Endothelial cell of umbilical vein (primary cell): ENCODE results near the gene KLF3. TPM values are rescaled to one million over a fixed set of nuclear protein-coding genes. Genes with fewer than 3 reads are reported as not detected.

ENCODE experiments used
- BruUV-seq: library from RNA; stranded (reverse); fragments of 400-500 nt; replicated peaks from 2 replicates; lab custom pipeline; 2021; lab: Mats Ljungman, UMichigan
- CTCF ChIA-PET: fragments of 300-600, 350-600 bp; sonication (Branson Sonifier 250); formaldehyde crosslinking; loops from one replicate; lab custom pipeline; 2021; ENCODE audit warnings: antibody characterized with exemption, inconsistent platforms; lab: Charles Lee
- POLR2A ChIA-PET: fragments of 300-600, 350-600 bp; sonication (Branson Sonifier 250); formaldehyde crosslinking; loops from one replicate; lab custom pipeline; 2021; ENCODE audit warnings: antibody characterized with exemption, inconsistent platforms; lab: Charles Lee
- DNase-seq: peaks from one replicate; pipeline ENCODE4 v3.0.0-alpha.2; 2011; ENCODE audit warnings: low read depth, low spot score
- FAIRE-seq: peaks from 2 replicates; lab custom pipeline; 2011; peaks lifted over from hg19 to GRCh38; lab: Jason Lieb, UNC
- H2AFZ ChIP-seq: 2 replicates; pipeline ENCODE4 v1.6.0; 2012; ENCODE audit warnings: low read depth, low read length, control low read depth, inconsistent platforms
- H3K27ac ChIP-seq: 2 replicates; pipeline ENCODE4 v1.5.1; 2011; ENCODE audit warnings: low read depth, mild to moderate bottlenecking, control low read depth, low read length, moderate library complexity; ENCODE audit not compliant: insufficient read depth
- H3K27me3 ChIP-seq, 2 experiments: 2 replicates each; pipeline versions ENCODE4 v1.6.0 to v1.6.1; 2011; ENCODE audit warnings: low read length in 2 of 2, mixed read lengths in 1 of 2; ENCODE audit not compliant: control insufficient read depth in 2 of 2, insufficient read depth in 2 of 2
- H3K36me3 ChIP-seq, 2 experiments: 2 replicates in 1 of 2; 3 replicates in 1 of 2; pipeline ENCODE4 v1.5.1; 2011; ENCODE audit warnings: low read length in 2 of 2, mild to moderate bottlenecking in 1 of 2, moderate library complexity in 1 of 2; ENCODE audit not compliant: control insufficient read depth in 2 of 2, insufficient read depth in 2 of 2; ENCODE audit errors: extremely low read depth in 1 of 2
- H3K4me1 ChIP-seq: 3 replicates; pipeline ENCODE4 v1.5.1; 2011; ENCODE audit warnings: mild to moderate bottlenecking, low read length; ENCODE audit not compliant: control insufficient read depth, insufficient read depth; ENCODE audit errors: extremely low read depth
- H3K4me2 ChIP-seq: 2 replicates; pipeline ENCODE4 v1.6.1; 2011; ENCODE audit warnings: low read length, control low read depth, mixed read lengths; ENCODE audit not compliant: insufficient read depth
- H3K4me3 ChIP-seq, 3 experiments: fragments of 200-600 bp in 1 of 3; sonication (generic), shearing (Covaris generic) in 1 of 3; replicated peaks in 1 of 3; 2 replicates each; pipeline ENCODE4 v1.5.1; 2011 to 2016; ENCODE audit warnings: control low read depth in 3 of 3, low read length in 3 of 3, mild to moderate bottlenecking in 2 of 3, inconsistent platforms in 1 of 3, low read depth in 1 of 3, moderate library complexity in 1 of 3; ENCODE audit not compliant: insufficient read depth in 1 of 3
- H3K79me2 ChIP-seq: 2 replicates; pipeline ENCODE4 v1.6.0; 2012; ENCODE audit warnings: low read length, inconsistent platforms; ENCODE audit not compliant: control insufficient read depth, insufficient read depth
- H3K9ac ChIP-seq: replicated peaks from 2 replicates; pipeline ENCODE3; 2011; ENCODE audit warnings: low read length, control low read depth; ENCODE audit not compliant: insufficient read depth; ENCODE audit errors: extremely low read depth
- H3K9me1 ChIP-seq: replicated peaks from 3 replicates; pipeline ENCODE4 v1.6.0; 2011; ENCODE audit warnings: mild to moderate bottlenecking, low read length; ENCODE audit not compliant: control insufficient read depth, insufficient read depth; ENCODE audit errors: extremely low read depth
- H3K9me3 ChIP-seq: replicated peaks from 2 replicates; pipeline ENCODE4 v1.5.1; 2012; ENCODE audit warnings: low read length, inconsistent platforms; ENCODE audit not compliant: control insufficient read depth, insufficient read depth
- H4K20me1 ChIP-seq: replicated peaks from 2 replicates; pipeline ENCODE3; 2011; ENCODE audit warnings: mild to moderate bottlenecking, low read length; ENCODE audit not compliant: control insufficient read depth, insufficient read depth; ENCODE audit errors: extremely low read depth
- EZH2 ChIP-seq: IDR thresholded peaks from 2 replicates; pipeline ENCODE4 v1.6.1; 2012; ENCODE audit warnings: borderline replicate concordance, low read depth, mild to moderate bottlenecking, moderate library complexity, low read length, inconsistent platforms; ENCODE audit not compliant: severe bottlenecking
- FOS ChIP-seq: IDR thresholded peaks from 2 replicates; pipeline ENCODE4 v1.6.1; 2011; ENCODE audit warnings: mild to moderate bottlenecking, low read length, moderate library complexity, borderline replicate concordance; ENCODE audit not compliant: insufficient read depth
- GATA2 ChIP-seq: IDR thresholded peaks from 2 replicates; pipeline ENCODE4 v1.7.0; 2011; ENCODE audit warnings: low read depth, mild to moderate bottlenecking, moderate library complexity, mixed read lengths, low read length; ENCODE audit not compliant: insufficient read length, insufficient read depth
- JUN ChIP-seq: IDR thresholded peaks from 2 replicates; pipeline ENCODE4 v1.6.1; 2011; ENCODE audit warnings: borderline replicate concordance, low read depth; ENCODE audit not compliant: insufficient read length, insufficient read depth
- MYC ChIP-seq: IDR thresholded peaks from one replicate; pipeline ENCODE4 v1.6.1; 2011; ENCODE audit warnings: mild to moderate bottlenecking, low read depth, low read length
- POLR2A ChIP-seq: IDR thresholded peaks from 2 replicates; pipeline ENCODE4 v1.6.1; 2012; ENCODE audit warnings: low read depth, mild to moderate bottlenecking, control low read depth, low read length
- POLR2AphosphoS5 ChIP-seq: IDR thresholded peaks from 2 replicates; pipeline ENCODE4 v1.6.1; 2012; ENCODE audit warnings: low read depth, mild to moderate bottlenecking, control low read depth, low read length, moderate library complexity; ENCODE audit not compliant: insufficient read depth
- dilution Hi-C: fragments of 300-500 bp; cut with MboI; formaldehyde crosslinking; loops from one replicate; pipeline ENCODE4 v1.15.0; 2019; ENCODE audit warnings: low sequenced_read_pairs; ENCODE audit not compliant: extremely low pct_ligation_motif_present
- intact Hi-C: fragments of 100-400 bp; cut with micrococcal nuclease; formaldehyde crosslinking; loops from one replicate; pipeline ENCODE4 v1.10.0; 2022
- polyA plus RNA-seq, 4 experiments: library from polyadenylated mRNA; depleted of rRNA in 3 of 4; stranded (reverse) in 3 of 4; unstranded in 1 of 4; fragments of >200 nt; gene quantifications; 2 replicates each; pipeline versions ENCODE4 v1.2.1 to v1.2.3, GENCODE V29; 2011 to 2012; ENCODE audit warnings: missing spikeins in 1 of 4
- total RNA-seq: library from RNA; stranded (reverse); gene quantifications from 2 replicates; pipeline ENCODE4 v1.2.3, GENCODE V29; 2021
- TF ChIP-seq, protein P1 (sequence below): IDR thresholded peaks from 2 replicates; pipeline ENCODE4 v1.6.1; 2011; ENCODE audit not compliant: insufficient read depth, insufficient read length
- TF ChIP-seq, protein P2 (sequence below), 2 donors: IDR thresholded peaks; 1 replicate in 1 of 2; 2 replicates in 1 of 2; pipeline ENCODE4 v1.5.1; 2011; ENCODE audit warnings: low read length in 2 of 2, mild to moderate bottlenecking in 2 of 2, moderate library complexity in 2 of 2, control low read depth in 1 of 2, inconsistent platforms in 1 of 2, low read depth in 1 of 2; ENCODE audit not compliant: insufficient read depth in 1 of 2; ENCODE audit errors: extremely low read depth in 1 of 2

KLF3 gene
- total and polyA plus RNA-seq, 2 donors (not counting 3 experiments of a cell fraction or from before 2014, with no cell fraction given) = 27.7 to 50.5 TPM

DNA sequence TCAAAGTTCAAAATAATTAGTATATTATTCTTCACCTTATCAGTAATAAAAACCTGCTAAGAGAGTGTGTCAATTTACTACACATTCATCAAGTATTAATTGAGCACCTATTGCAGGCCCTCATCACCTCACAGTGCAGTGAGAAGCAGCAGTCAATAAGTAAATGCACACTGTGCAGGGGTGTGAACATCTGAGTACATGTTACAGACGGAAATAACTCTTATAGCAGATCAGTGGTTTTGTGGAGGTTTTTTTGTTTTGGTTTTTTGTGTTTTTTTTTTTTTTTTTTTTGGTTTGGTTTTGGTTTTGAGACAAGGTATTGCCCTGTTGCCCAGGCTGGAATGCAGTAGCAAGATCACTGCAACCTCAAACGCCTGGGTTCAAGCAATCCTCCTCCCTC is 20.3 kb downstream of the KLF3 start:
- no peak for TF ChIP-seq POLR2AphosphoS5
- TF ChIP-seq, protein P1, sequence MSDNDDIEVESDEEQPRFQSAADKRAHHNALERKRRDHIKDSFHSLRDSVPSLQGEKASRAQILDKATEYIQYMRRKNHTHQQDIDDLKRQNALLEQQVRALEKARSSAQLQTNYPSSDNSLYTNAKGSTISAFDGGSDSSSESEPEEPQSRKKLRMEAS = no peak
- TF ChIP-seq EZH2 = no peak
- no peak for TF ChIP-seq FOS
- no peak for TF ChIP-seq JUN
- no peak for TF ChIP-seq POLR2A
- no peak for TF ChIP-seq MYC
- no peak for TF ChIP-seq GATA2
- TF ChIP-seq, protein P2, sequence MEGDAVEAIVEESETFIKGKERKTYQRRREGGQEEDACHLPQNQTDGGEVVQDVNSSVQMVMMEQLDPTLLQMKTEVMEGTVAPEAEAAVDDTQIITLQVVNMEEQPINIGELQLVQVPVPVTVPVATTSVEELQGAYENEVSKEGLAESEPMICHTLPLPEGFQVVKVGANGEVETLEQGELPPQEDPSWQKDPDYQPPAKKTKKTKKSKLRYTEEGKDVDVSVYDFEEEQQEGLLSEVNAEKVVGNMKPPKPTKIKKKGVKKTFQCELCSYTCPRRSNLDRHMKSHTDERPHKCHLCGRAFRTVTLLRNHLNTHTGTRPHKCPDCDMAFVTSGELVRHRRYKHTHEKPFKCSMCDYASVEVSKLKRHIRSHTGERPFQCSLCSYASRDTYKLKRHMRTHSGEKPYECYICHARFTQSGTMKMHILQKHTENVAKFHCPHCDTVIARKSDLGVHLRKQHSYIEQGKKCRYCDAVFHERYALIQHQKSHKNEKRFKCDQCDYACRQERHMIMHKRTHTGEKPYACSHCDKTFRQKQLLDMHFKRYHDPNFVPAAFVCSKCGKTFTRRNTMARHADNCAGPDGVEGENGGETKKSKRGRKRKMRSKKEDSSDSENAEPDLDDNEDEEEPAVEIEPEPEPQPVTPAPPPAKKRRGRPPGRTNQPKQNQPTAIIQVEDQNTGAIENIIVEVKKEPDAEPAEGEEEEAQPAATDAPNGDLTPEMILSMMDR (IDR thresholded peaks at IDR 0.05; ENCODE audit: extremely low read depth in 1 of 2, insufficient read depth in 1 of 2, low read depth in 1 of 2, low read length in 2 of 2) = no peak
- H3K4me1 ChIP-seq = peaks cover 29% of the 10 kb centered on the region
- ChIA-PET CTCF (no interaction called here), POLR2A (no interaction called here)
- no peak for FAIRE-seq
- H3K27ac ChIP-seq = no peak overlapping the region
- H3K27me3 ChIP-seq = no peaks in the 10 kb centered on the region
- H3K79me2 ChIP-seq = peaks cover 73% of the 10 kb centered on the region
- no peak for DNase-seq
- H3K4me2 ChIP-seq = no peak overlapping the region
- no peak overlapping the region for H2AFZ ChIP-seq
- intact Hi-C loops (no loop called here), dilution Hi-C loops (no loop called here)
- H3K9me3 ChIP-seq = no peaks in the 10 kb centered on the region
- no peak overlapping the region for H3K4me3 ChIP-seq
- H3K36me3 ChIP-seq = peaks cover 17 to 19% of the 10 kb centered on the region in 2 experiments
- BruUV-seq = no TSS peak
- H4K20me1 ChIP-seq = peaks cover 6% of the 10 kb centered on the region
- H3K9me1 ChIP-seq = no peaks in the 10 kb centered on the region
- no peak overlapping the region for H3K9ac ChIP-seq
